Measurements from ENCODE around the gene CDH23. TPM values are rescaled to one million over a fixed set of nuclear protein-coding genes. Genes with fewer than 3 reads are reported as not detected.

The CDH23 gene
- total RNA-seq, 1 donor: 0.36 TPM

GRCh38 chr10:71753091-71753959, 356.6 kb downstream of the CDH23 start:
- no peaks in the 10 kb centered on the region for H3K79me2 ChIP-seq (ENCODE audit: insufficient read depth, low read length)
- no peak overlapping the region for H2AFZ ChIP-seq (ENCODE audit: low read length)
- no peak overlapping the region for H3K4me2 ChIP-seq (ENCODE audit: insufficient read depth, low read length)
- TF ChIP-seq CTCF (IDR thresholded peaks at IDR 0.05; ENCODE audit: extremely low read depth, low read depth, low read length): no peak
- no peaks in the 10 kb centered on the region for H3K4me1 ChIP-seq (ENCODE audit: insufficient read depth, low read length)
- H3K9me3 ChIP-seq (ENCODE audit: low read depth, low read length): no peaks in the 10 kb centered on the region
- no peak overlapping the region for H3K27ac ChIP-seq (ENCODE audit: low read depth, low read length)
- DNase-seq (ENCODE audit: insufficient read length, low spot score, missing footprints): peak; percentile 75
- peaks cover 25% of the 10 kb centered on the region for H3K36me3 ChIP-seq (ENCODE audit: insufficient read depth, low read length)
- no peaks in the 10 kb centered on the region for H3K27me3 ChIP-seq (ENCODE audit: insufficient read depth, low read length)
- H3K4me3 ChIP-seq (ENCODE audit: insufficient read depth, low read length): no peak overlapping the region
- H4K20me1 ChIP-seq (ENCODE audit: insufficient read depth, low read length): peaks cover 6% of the 10 kb centered on the region

DNA sequence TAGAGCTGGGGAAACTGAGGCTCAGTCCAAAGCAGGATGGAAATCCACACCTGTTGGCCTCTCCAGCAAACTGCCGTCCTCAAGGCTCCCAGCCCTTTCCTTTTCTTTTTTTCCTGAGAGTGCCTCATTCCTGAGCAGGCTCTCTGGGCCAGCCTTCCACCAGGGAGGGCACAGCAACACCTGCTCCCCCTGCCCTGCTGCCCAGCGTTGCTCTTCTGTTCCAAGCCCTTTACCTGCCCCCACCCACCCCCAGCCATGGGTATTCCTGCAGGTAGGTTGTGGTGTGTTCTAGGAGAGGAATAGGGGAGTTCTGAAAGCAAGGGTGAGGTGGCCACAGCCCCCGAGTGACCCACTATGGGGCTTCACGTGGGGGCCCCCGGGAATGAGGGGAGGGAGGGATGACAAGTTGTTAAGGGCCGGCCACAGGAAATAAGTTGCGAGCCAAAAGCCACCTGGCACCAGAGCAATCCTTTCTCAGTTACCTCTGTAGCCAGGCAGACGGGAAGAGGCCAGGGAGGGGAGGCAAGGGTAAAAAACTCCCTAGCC, 357.3 kb downstream of the CDH23 start:
- no peak for TF ChIP-seq CTCF (IDR thresholded peaks at IDR 0.05; ENCODE audit: extremely low read depth, low read depth, low read length)
- no peaks in the 10 kb centered on the region for H3K4me1 ChIP-seq (ENCODE audit: insufficient read depth, low read length)

DNA sequence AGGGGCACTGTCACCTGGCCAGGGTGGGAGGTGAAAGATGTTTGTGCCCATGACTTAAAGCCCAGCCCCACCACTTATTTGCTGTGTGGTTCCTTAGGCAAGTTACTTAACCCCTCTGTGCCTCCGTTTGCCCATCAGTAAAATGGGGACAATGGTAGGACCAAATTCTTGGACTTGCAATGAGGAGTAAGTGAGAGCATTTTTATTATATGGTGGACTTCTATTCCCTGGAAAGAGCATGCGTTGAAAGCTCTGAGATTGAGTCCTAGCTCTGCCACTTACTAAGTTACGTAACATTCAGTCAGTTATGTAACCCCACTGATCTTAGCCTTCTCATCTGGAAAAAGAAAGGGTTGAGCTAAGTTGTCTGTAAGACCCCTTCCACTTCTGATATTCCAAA, 357.8 kb downstream of the CDH23 start:
- H4K20me1 ChIP-seq (ENCODE audit: insufficient read depth, low read length): peaks cover 6% of the 10 kb centered on the region
- no peak overlapping the region for H2AFZ ChIP-seq (ENCODE audit: low read length)
- H3K9me3 ChIP-seq (ENCODE audit: low read depth, low read length): no peaks in the 10 kb centered on the region
- H3K4me3 ChIP-seq (ENCODE audit: insufficient read depth, low read length): no peak overlapping the region
- H3K4me1 ChIP-seq (ENCODE audit: insufficient read depth, low read length): no peaks in the 10 kb centered on the region
- H3K27ac ChIP-seq (ENCODE audit: low read depth, low read length): no peak overlapping the region
- H3K36me3 ChIP-seq (ENCODE audit: insufficient read depth, low read length): peaks cover 28% of the 10 kb centered on the region
- H3K27me3 ChIP-seq (ENCODE audit: insufficient read depth, low read length): no peaks in the 10 kb centered on the region
- DNase-seq (ENCODE audit: insufficient read length, low spot score, missing footprints): peak; percentile 36
- no peak for TF ChIP-seq CTCF (IDR thresholded peaks at IDR 0.05; ENCODE audit: extremely low read depth, low read depth, low read length)
- no peak overlapping the region for H3K4me2 ChIP-seq (ENCODE audit: insufficient read depth, low read length)
- no peaks in the 10 kb centered on the region for H3K79me2 ChIP-seq (ENCODE audit: insufficient read depth, low read length)

More for the DNA sequence above, 357.3 kb downstream of the CDH23 start:
- Histone ChIP-seq H3K4me2 (ENCODE audit: insufficient read depth, low read length) (no peak overlapping the region), H3K27me3 (ENCODE audit: insufficient read depth, low read length) (no peaks in the 10 kb centered on the region), H3K27ac (ENCODE audit: low read depth, low read length) (no peak overlapping the region), H2AFZ (ENCODE audit: low read length) (no peak overlapping the region), H3K4me3 (ENCODE audit: insufficient read depth, low read length) (no peak overlapping the region), H3K79me2 (ENCODE audit: insufficient read depth, low read length) (no peaks in the 10 kb centered on the region), H3K36me3 (ENCODE audit: insufficient read depth, low read length) (peaks cover 28% of the 10 kb centered on the region), H4K20me1 (ENCODE audit: insufficient read depth, low read length) (peaks cover 6% of the 10 kb centered on the region), H3K9me3 (ENCODE audit: low read depth, low read length) (no peaks in the 10 kb centered on the region)
- DNase-seq (ENCODE audit: insufficient read length, low spot score, missing footprints): peak; percentile 36

DNA sequence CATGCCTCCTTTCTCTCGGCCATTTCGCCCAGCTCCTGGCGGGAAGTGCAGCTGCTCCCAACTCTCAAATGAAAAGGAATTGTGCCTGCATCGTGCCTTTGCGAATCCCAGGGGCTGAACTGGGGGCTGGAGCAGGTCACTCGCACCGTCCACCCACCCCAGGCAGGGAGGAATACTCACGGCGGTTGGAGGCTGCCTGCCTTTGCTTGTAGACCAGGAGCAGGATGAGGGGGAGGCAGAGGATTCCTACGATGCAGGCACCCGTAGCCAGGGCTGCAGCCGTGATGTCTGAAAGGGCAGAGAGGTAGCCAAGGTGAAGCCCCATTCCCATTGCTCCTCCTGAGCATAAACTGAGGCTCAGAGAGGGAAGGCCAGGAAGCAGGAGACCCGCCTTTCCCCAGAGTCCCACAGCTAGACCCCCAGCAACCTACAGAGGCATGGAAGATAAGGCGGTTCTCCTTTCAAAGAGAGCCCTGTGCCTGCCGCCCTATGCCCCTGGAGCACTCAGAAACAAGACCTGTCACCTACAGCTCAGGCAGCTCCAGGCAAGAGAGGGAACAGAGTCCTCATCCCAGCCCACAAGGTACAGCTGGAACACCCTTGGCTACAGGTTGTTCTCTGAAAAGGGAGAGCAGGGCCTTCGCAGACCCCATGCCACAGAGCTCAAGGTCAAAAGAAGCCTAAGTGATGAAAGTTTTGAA, 358.6 kb downstream of the CDH23 start:
- Histone ChIP-seq H3K27ac (ENCODE audit: low read depth, low read length) (no peak overlapping the region), H3K9me3 (ENCODE audit: low read depth, low read length) (no peaks in the 10 kb centered on the region), H2AFZ (ENCODE audit: low read length) (no peak overlapping the region), H3K4me3 (ENCODE audit: insufficient read depth, low read length) (no peak overlapping the region), H3K79me2 (ENCODE audit: insufficient read depth, low read length) (no peaks in the 10 kb centered on the region), H3K27me3 (ENCODE audit: insufficient read depth, low read length) (no peaks in the 10 kb centered on the region), H3K4me1 (ENCODE audit: insufficient read depth, low read length) (no peaks in the 10 kb centered on the region), H3K36me3 (ENCODE audit: insufficient read depth, low read length) (peaks cover 29% of the 10 kb centered on the region), H4K20me1 (ENCODE audit: insufficient read depth, low read length) (peaks cover 6% of the 10 kb centered on the region), H3K4me2 (ENCODE audit: insufficient read depth, low read length) (no peak overlapping the region)
- DNase-seq (ENCODE audit: insufficient read length, low spot score, missing footprints): peak; percentile 30
- TF ChIP-seq CTCF (IDR thresholded peaks at IDR 0.05; ENCODE audit: extremely low read depth, low read depth, low read length): no peak
